Lower leg skin (tissue), 4 donors: ENCODE measurements around the gene CD101. TPM values are rescaled to one million over a fixed set of nuclear protein-coding genes. Genes with fewer than 3 reads are reported as not detected.

Experiments
- DNase-seq, 2 donors: peaks; one replicate each; pipeline ENCODE4 v3.0.0-alpha.2; 2019; ENCODE audit warnings: low spot score in 2 of 2
- H3K4me3 ChIP-seq: fragments of 200-600 bp; sonication (generic); 2 replicates; pipeline ENCODE4 v1.5.1; 2017; ENCODE audit warnings: mild to moderate bottlenecking, low read depth; ENCODE audit not compliant: poor library complexity, severe bottlenecking
- CTCF ChIP-seq, 3 donors: fragments of 450-650 bp; IDR thresholded peaks; one replicate each; pipeline ENCODE4 v1.5.1; 2016; ENCODE audit warnings: antibody characterized with exemption in 3 of 3, mild to moderate bottlenecking in 3 of 3, moderate library complexity in 2 of 3
- POLR2A ChIP-seq, 2 donors: fragments of 450-650 bp; IDR thresholded peaks; one replicate each; pipeline ENCODE4 v1.6.1; 2016 to 2017; ENCODE audit warnings: antibody characterized with exemption in 2 of 2, mild to moderate bottlenecking in 1 of 2, moderate library complexity in 1 of 2
- WGBS, 2 donors: methylation state at CpG; one replicate each; pipeline ENCODE4 v1.1.5; 2018; 5-methylcytosine and 5-hydroxymethylcytosine counted together
- intact Hi-C: fragments of 100-400 bp; cut with DNase I; formaldehyde crosslinking; loops from one replicate; pipeline ENCODE4 v1.15.0; 2023; ENCODE audit warnings: low total_unique reads
- total RNA-seq, 4 donors: library from RNA; depleted of rRNA; stranded (reverse); fragments of >200 nt; gene quantifications; one replicate each; pipeline ENCODE4 v1.1.0, GENCODE V29; 2016

The CD101 gene
- total RNA-seq, 4 donors from 2014 or later = 0.46 to 1.8 (median 0.92) TPM

DNA sequence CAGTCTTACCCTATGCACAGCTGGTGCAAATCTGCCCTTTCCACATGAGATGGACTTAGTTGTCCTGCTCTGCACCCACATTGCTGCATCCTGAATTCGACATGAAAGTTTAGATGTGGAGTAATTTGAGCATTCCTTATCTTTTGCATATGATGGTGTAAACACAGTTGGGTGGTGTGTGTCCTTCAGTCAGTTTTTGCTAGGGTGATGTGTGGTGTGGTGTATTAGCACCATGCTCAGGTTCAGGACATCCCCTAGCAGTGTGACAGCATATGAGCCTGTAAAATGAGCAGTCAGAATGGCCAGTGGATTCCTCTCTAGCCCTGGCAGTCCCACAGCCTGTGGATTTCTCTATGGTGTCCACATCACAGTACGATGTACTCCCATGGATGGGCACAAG lies 42.6 kb upstream of the CD101 start:
- no peak overlapping the region for H3K4me3 ChIP-seq
- DNase-seq = no peak
- intact Hi-C loops = no loop called here
- 95 to 100% methylated on average over 2 of the region's 2 CpGs for WGBS, 2 donors
- TF ChIP-seq POLR2A (IDR thresholded peaks at IDR 0.05) (no peak), CTCF (IDR thresholded peaks at IDR 0.05) (no peak)

GRCh38 chr1:116961606-116962005 lies 40.0 kb upstream of the CD101 start:
- DNase-seq = no peak
- no peak overlapping the region for H3K4me3 ChIP-seq
- no peak for TF ChIP-seq CTCF (IDR thresholded peaks at IDR 0.05)
- TF ChIP-seq POLR2A (IDR thresholded peaks at IDR 0.05) = no peak
- intact Hi-C loops = no loop called here
- WGBS, 2 donors = 95 to 97% methylated on average over 6 of the region's 6 CpGs

GRCh38 chr1:116962987-116963639 lies 38.4 kb upstream of the CD101 start:
- WGBS, 2 donors = 78 to 80% methylated on average over 4 of the region's 4 CpGs
- DNase-seq = no peak
- TF ChIP-seq POLR2A (IDR thresholded peaks at IDR 0.05) (no peak), CTCF (IDR thresholded peaks at IDR 0.05) (no peak)
- intact Hi-C loops = no loop called here
- H3K4me3 ChIP-seq = no peak overlapping the region

GRCh38 chr1:116966791-116967190 lies 34.8 kb upstream of the CD101 start:
- no peak for DNase-seq
- intact Hi-C loops = no loop called here
- 82 to 86% methylated on average over 11 of the region's 11 CpGs for WGBS, 2 donors
- H3K4me3 ChIP-seq = no peak overlapping the region
- no peak for TF ChIP-seq POLR2A (IDR thresholded peaks at IDR 0.05)
- TF ChIP-seq CTCF (IDR thresholded peaks at IDR 0.05) = no peak

- WGBS, 2 donors = 64 to 96% methylated on average over 3 of the region's 3 CpGs
- TF ChIP-seq CTCF (IDR thresholded peaks at IDR 0.05) (no peak), POLR2A (IDR thresholded peaks at IDR 0.05) (no peak)
- intact Hi-C loops = no loop called here
- DNase-seq = no peak
- no peak overlapping the region for H3K4me3 ChIP-seq
Observed at GRCh38 chr1:116968724-116969123, 32.8 kb upstream of the CD101 start.
